Stimulated activated CD8-positive, alpha-beta memory T cell treated with anti-CD3 and anti-CD28 coated beads, Interleukin-4, amount 100 ng/mL, for 4 hours (primary cell): Measurements from ENCODE around the gene FOS.
A peak's percentile ranks its signal among the peaks of the same experiment; 100 is the strongest.
"Not testable (repeated sequence)": the region's sequence is repeated elsewhere in the genome, so short reads cannot be mapped to it uniquely, and the experiment has no call there.

Source experiments
- DNase-seq, 2 donors: peaks; one replicate each; pipeline ENCODE4 v3.0.0-alpha.2; 2020; ENCODE audit warnings: low read depth in 2 of 2, low spot score in 1 of 2

The FOS gene

GRCh38 chr14:75278422-75279152 is at the start of gene FOS:
Gene FOS, plus strand, starts transcription at chr14:75278828. Its CDS starts 155 bp downstream, at chr14:75278983.
- DNase-seq: peak; percentile 70 to 83

GRCh38 chr14:75229661-75230139 is 48.9 kb upstream of the FOS start:
- DNase-seq: no peak

GRCh38 chr14:75230140-75230792 is 48.4 kb upstream of the FOS start:
- peak; percentile 10 to 37 for DNase-seq

GRCh38 chr14:75231320-75231719 is 47.3 kb upstream of the FOS start:
- no peak for DNase-seq

- DNase-seq: no peak
Measured at GRCh38 chr14:75232191-75232590, 46.4 kb upstream of the FOS start.

GRCh38 chr14:75232597-75232996 is 46.0 kb upstream of the FOS start:
- peak in 1 of 2 donors; percentile 10 for DNase-seq

GRCh38 chr14:75234173-75235115 is 44.2 kb upstream of the FOS start:
- DNase-seq: no peak

- not testable (repeated sequence) for DNase-seq
Measured at GRCh38 chr14:75235198-75235597, 43.4 kb upstream of the FOS start.

GRCh38 chr14:75236467-75236866 is 42.2 kb upstream of the FOS start:
- DNase-seq: no peak

GRCh38 chr14:75236901-75237419 is 41.7 kb upstream of the FOS start:
- DNase-seq: no peak

- no peak for DNase-seq
Measured at GRCh38 chr14:75238756-75239455, 39.7 kb upstream of the FOS start.

- no peak for DNase-seq
Measured at GRCh38 chr14:75240781-75241180, 37.8 kb upstream of the FOS start.

- no peak for DNase-seq
Measured at GRCh38 chr14:75242546-75243273, 35.9 kb upstream of the FOS start.

- no peak for DNase-seq
Measured at GRCh38 chr14:75244121-75244520, 34.5 kb upstream of the FOS start.

- no peak for DNase-seq
Measured at GRCh38 chr14:75246546-75247285, 31.9 kb upstream of the FOS start.

- peak; percentile 24 to 41 for DNase-seq
Measured at GRCh38 chr14:75247286-75247922, 31.2 kb upstream of the FOS start.

GRCh38 chr14:75247939-75248338 is 30.7 kb upstream of the FOS start:
- DNase-seq: no peak

GRCh38 chr14:75249251-75249957 is 29.2 kb upstream of the FOS start:
- DNase-seq: peak; percentile 63 to 66
